ENCODE results near the gene HELZ. TPM values are rescaled to one million over a fixed set of nuclear protein-coding genes. Genes with fewer than 3 reads are reported as not detected.
A peak's percentile ranks its signal among the peaks of the same experiment; 100 is the strongest.

The HELZ gene
- total and polyA plus RNA-seq, 8 donors: 27.2 to 64.6 (median 37.3) TPM

DNA sequence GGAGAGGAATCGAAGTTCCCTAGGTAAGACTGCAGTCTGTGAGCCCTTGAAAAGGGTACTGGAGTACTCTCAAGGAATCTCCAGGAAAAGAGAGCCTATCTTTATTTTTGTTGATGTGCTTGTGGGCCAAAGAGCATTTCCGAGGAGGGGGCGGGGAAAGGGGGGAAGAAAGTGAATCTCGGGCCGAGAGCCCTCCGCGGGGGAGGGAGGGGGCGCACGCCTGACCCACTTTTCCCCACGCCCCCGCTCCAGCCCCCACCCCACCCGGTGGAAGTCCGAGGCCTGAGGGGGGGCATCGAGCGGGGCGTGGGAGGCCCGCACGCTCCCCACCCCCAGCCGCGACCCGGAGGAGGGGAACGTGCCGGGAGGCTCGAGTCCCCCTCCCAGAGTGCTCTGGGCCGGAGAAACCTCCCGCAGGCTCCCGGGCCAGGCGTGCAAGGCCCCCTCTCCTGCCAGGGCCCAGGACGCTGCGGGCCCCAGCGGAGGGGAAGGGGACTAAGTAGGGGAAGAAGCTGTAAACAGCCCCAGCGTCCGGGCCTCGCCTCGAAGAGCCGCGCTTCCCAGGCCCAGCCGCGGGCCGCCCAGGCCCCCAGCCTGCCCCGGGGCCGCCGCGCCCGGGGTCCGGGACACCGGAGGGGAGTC lies 444 bp downstream of the HELZ start:
- TF ChIP-seq, protein P1, sequence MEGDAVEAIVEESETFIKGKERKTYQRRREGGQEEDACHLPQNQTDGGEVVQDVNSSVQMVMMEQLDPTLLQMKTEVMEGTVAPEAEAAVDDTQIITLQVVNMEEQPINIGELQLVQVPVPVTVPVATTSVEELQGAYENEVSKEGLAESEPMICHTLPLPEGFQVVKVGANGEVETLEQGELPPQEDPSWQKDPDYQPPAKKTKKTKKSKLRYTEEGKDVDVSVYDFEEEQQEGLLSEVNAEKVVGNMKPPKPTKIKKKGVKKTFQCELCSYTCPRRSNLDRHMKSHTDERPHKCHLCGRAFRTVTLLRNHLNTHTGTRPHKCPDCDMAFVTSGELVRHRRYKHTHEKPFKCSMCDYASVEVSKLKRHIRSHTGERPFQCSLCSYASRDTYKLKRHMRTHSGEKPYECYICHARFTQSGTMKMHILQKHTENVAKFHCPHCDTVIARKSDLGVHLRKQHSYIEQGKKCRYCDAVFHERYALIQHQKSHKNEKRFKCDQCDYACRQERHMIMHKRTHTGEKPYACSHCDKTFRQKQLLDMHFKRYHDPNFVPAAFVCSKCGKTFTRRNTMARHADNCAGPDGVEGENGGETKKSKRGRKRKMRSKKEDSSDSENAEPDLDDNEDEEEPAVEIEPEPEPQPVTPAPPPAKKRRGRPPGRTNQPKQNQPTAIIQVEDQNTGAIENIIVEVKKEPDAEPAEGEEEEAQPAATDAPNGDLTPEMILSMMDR (IDR thresholded peaks at IDR 0.05): no peak
- H3K4me1 ChIP-seq: peaks cover 19 to 61% of the 10 kb centered on the region in 2 donors
- H3K27me3 ChIP-seq: peaks cover 0 to 14% of the 10 kb centered on the region in 2 donors
- peak overlapping the region; percentile 80 to 100 for H3K4me3 ChIP-seq
- peak; percentile 14 for ATAC-seq
- H3K27ac ChIP-seq: peak overlapping the region; percentile 78 to 91
- intact Hi-C loops (cut with DNase I): no loop called here
- no peaks in the 10 kb centered on the region for H3K9me3 ChIP-seq
- peaks cover 0 to 10% of the 10 kb centered on the region in 2 donors for H3K36me3 ChIP-seq
- peak in 2 of 4 donors; percentile 37 to 86 for DNase-seq

DNA sequence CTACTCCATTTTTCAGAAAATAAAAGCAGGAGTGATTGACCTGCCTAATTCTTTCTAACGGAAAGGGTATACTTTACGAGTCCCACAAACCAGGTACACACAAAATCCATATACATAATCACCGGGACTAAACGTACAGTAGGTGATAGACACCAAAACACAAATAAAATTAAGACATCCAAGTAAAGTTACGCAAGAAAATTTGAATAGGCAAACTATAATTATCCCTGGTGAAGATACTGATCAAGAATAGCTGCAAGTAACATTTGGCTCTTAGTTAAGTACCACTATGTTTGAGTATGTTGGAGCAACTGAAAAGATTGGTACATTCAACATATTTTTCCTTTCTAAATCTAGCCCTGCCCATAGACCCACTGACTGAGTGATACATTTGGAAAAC lies 1.7 kb downstream of the HELZ start:
- TF ChIP-seq, protein P1 (IDR thresholded peaks at IDR 0.05): no peak
- Histone ChIP-seq H3K9me3 (no peaks in the 10 kb centered on the region), H3K4me1 (peaks cover 19 to 71% of the 10 kb centered on the region in 2 donors), H3K4me3 (peak overlapping the region in 1 of 2 donors; percentile 100), H3K27ac (no peak overlapping the region), H3K36me3 (peaks cover 0 to 21% of the 10 kb centered on the region in 2 donors), H3K27me3 (peaks cover 0 to 14% of the 10 kb centered on the region in 2 donors)
- no peak for ATAC-seq
- no peak for DNase-seq
- intact Hi-C loops (cut with DNase I): no loop called here

DNA sequence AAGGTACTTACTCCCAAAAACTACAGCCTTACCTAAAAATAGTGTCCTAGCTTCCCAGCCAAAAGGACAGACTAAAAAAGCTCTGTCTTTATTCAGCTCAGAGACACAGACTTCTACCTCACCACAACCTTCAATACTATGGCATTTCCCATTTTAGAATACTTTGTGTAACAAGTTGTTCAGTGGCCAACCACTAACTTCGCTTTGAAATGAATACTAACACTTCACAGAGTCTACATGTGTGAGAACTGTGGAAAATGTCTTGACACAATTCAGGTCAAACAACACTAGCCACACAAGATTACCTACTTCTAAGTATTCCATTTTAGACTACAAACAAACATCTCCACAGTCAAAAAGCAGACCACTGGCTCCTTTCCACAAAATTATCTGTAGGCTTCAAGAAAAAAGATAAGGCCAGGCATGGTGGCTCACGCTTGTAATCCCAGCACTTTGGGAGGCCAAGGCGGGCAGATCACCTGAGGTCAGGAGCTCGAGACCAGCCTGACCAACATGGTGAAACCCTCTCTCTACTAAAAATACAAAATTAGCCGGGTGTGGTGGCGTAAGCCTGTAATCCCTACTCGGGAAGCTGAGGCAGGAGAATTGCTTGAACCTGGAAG lies 3.2 kb downstream of the HELZ start:
- peaks cover 0 to 14% of the 10 kb centered on the region in 2 donors for H3K27me3 ChIP-seq
- TF ChIP-seq, protein P1 (IDR thresholded peaks at IDR 0.05): no peak
- peaks cover 0 to 36% of the 10 kb centered on the region in 2 donors for H3K36me3 ChIP-seq
- intact Hi-C loops (cut with DNase I): no loop called here
- no peak overlapping the region for H3K4me3 ChIP-seq
- no peak overlapping the region for H3K27ac ChIP-seq
- ATAC-seq (no peak), DNase-seq (no peak)
- H3K4me1 ChIP-seq: peaks cover 19 to 64% of the 10 kb centered on the region in 2 donors
- no peaks in the 10 kb centered on the region for H3K9me3 ChIP-seq

DNA sequence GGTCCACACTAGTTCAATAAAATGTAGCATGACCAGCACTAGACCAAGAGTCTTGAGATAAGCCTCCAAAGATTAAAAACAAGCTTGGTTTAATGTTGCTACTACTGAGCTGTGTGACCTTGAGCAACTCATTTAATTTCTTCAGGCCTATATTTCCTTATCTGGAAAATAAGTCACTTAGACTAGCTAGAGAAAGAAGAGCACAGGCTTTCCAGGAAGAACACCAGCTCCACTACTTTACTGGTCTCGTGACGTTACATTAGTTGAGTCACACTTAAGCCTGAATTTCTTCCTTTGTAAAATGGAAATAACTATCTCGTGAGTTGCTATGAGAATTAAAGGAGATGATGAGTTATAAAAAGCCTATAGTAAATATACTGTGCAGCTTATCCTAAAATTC lies 5.4 kb downstream of the HELZ start:
- Histone ChIP-seq H3K4me1 (peaks cover 19 to 54% of the 10 kb centered on the region in 2 donors), H3K4me3 (no peak overlapping the region), H3K9me3 (no peaks in the 10 kb centered on the region), H3K36me3 (peaks cover 0 to 53% of the 10 kb centered on the region in 2 donors), H3K27me3 (no peaks in the 10 kb centered on the region), H3K27ac (peak overlapping the region in 1 of 2 donors; percentile 54)
- TF ChIP-seq, protein P1 (IDR thresholded peaks at IDR 0.05): no peak
- ATAC-seq (peak; percentile 63), DNase-seq (no peak)
- intact Hi-C loops (cut with DNase I): no loop called here

DNA sequence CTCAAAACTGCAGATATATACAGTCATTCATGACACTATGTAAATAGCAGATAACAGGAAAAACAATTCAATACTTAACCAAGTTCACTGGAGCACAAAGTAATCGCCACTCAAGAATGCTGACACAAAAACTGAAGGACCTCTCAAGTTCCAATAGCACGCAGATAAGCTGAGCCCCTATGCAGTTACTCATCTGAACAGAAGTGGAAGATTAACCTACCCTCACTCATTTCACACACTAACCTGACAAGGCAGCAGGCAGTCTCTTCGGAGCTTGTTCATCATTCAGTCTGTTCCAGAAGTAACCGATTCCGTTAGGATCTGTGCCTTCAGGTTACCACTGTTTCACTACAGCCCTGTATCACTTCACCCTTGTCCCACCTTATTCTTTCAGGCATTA lies 6.0 kb downstream of the HELZ start:
- Histone ChIP-seq H3K36me3 (peaks cover 0 to 57% of the 10 kb centered on the region in 2 donors), H3K27ac (peak overlapping the region in 1 of 2 donors; percentile 54), H3K27me3 (no peaks in the 10 kb centered on the region), H3K9me3 (no peaks in the 10 kb centered on the region), H3K4me3 (no peak overlapping the region), H3K4me1 (peaks cover 19 to 50% of the 10 kb centered on the region in 2 donors)
- ATAC-seq: peak; percentile 75
- TF ChIP-seq, protein P1 (IDR thresholded peaks at IDR 0.05): no peak
- intact Hi-C loops (cut with DNase I): no loop called here
- no peak for DNase-seq

All from left lung (tissue), 10 donors.